HEK293 (cell line): ENCODE data around the gene FUOM.

ENCODE experiments used
- CTCF ChIA-PET: fragments of 350-600 bp; formaldehyde crosslinking; extraction: SDS; loops from one replicate; lab custom pipeline; 2021; ENCODE audit warnings: antibody characterized with exemption; lab: Yijun Ruan, JAX
- POLR2A ChIA-PET: fragments of 300-600 bp; formaldehyde crosslinking; extraction: SDS; loops from one replicate; lab custom pipeline; 2020; ENCODE audit warnings: antibody characterized with exemption, inconsistent platforms; lab: Yijun Ruan, JAX
- H3K27ac ChIP-seq: fragments of 200-500 bp; sonication (Bioruptor generic); 2 replicates; pipeline ENCODE4 v1.5.1; 2014; ENCODE audit warnings: low read depth, low read length, control low read depth, inconsistent platforms; ENCODE audit errors: extremely low read depth
- H3K36me3 ChIP-seq, 2 experiments: fragments of 200-500 bp in 1 of 2; sonication (Bioruptor generic) in 1 of 2; 1 replicate in 1 of 2; 2 replicates in 1 of 2; pipeline ENCODE4 v1.5.1; 2014 to 2017; ENCODE audit warnings: inconsistent platforms in 2 of 2, low read length in 2 of 2; ENCODE audit not compliant: control insufficient read depth in 2 of 2, insufficient read depth in 1 of 2
- H3K4me1 ChIP-seq: fragments of 200-500 bp; sonication (Bioruptor generic); 2 replicates; pipeline ENCODE4 v1.5.1; 2014; ENCODE audit warnings: mild to moderate bottlenecking, low read length, inconsistent platforms; ENCODE audit not compliant: control insufficient read depth, insufficient read depth
- H3K4me3 ChIP-seq: 2 replicates; pipeline ENCODE4 v1.5.1; 2011; ENCODE audit warnings: low read depth, mild to moderate bottlenecking, control low read depth, low read length, moderate library complexity
- H3K9me3 ChIP-seq: fragments of 200-500 bp; sonication (Bioruptor generic); 2 replicates; pipeline ENCODE4 v1.5.1; 2014; ENCODE audit warnings: low read depth, low read length, inconsistent platforms; ENCODE audit not compliant: control insufficient read depth, insufficient read depth
- FEZF1 ChIP-seq: fragments of 450-650 bp; formaldehyde crosslinking; IDR thresholded peaks from 2 replicates; pipeline ENCODE4 v1.5.1; 2016; ENCODE audit warnings: missing biosample characterization, missing genetic modification characterization
- GFI1B ChIP-seq: fragments of 450-650 bp; formaldehyde crosslinking; IDR thresholded peaks from 2 replicates; pipeline ENCODE4 v1.5.1; 2016; ENCODE audit warnings: missing biosample characterization, missing genetic modification characterization
- HOXD13 ChIP-seq: sonication (generic); formaldehyde crosslinking; IDR thresholded peaks from 2 replicates; pipeline ENCODE4 v1.8.0; 2022; ENCODE audit warnings: missing genetic modification reagents, borderline replicate concordance
- REPIN1 ChIP-seq: fragments of 450-650 bp; formaldehyde crosslinking; IDR thresholded peaks from 2 replicates; pipeline ENCODE4 v1.5.1; 2017; ENCODE audit warnings: missing biosample characterization, missing genetic modification characterization, low read depth
- REST ChIP-seq: fragments of 450-650 bp; formaldehyde crosslinking; IDR thresholded peaks from 2 replicates; pipeline ENCODE4 v1.5.1; 2016; ENCODE audit warnings: missing biosample characterization, missing genetic modification characterization
- SCRT2 ChIP-seq: fragments of 450-650 bp; formaldehyde crosslinking; IDR thresholded peaks from 2 replicates; pipeline ENCODE4 v1.5.1; 2016; ENCODE audit warnings: missing biosample characterization, missing genetic modification characterization
- YY2 ChIP-seq: fragments of 450-650 bp; formaldehyde crosslinking; IDR thresholded peaks from 2 replicates; pipeline ENCODE4 v1.5.1; 2016; ENCODE audit warnings: missing biosample characterization, missing genetic modification characterization
- ZBTB1 ChIP-seq: fragments of 450-650 bp; formaldehyde crosslinking; IDR thresholded peaks from 2 replicates; pipeline ENCODE4 v1.5.1; 2016; ENCODE audit warnings: missing biosample characterization, missing genetic modification characterization
- ZBTB8A ChIP-seq: fragments of 450-650 bp; formaldehyde crosslinking; IDR thresholded peaks from 2 replicates; pipeline ENCODE4 v1.5.1; 2016; ENCODE audit warnings: missing biosample characterization, missing genetic modification characterization
- ZEB2 ChIP-seq: fragments of 450-650 bp; formaldehyde crosslinking; IDR thresholded peaks from 2 replicates; pipeline ENCODE4 v1.5.1; 2016; ENCODE audit warnings: missing biosample characterization, missing genetic modification characterization
- ZFHX2 ChIP-seq: fragments of 450-650 bp; formaldehyde crosslinking; conservative IDR thresholded peaks from 2 replicates; pipeline ENCODE4 v1.5.1; 2016; ENCODE audit warnings: missing biosample characterization, missing genetic modification characterization
- ZNF10 ChIP-seq: fragments of 450-650 bp; formaldehyde crosslinking; IDR thresholded peaks from 2 replicates; pipeline ENCODE4 v1.5.1; 2017; ENCODE audit warnings: missing biosample characterization, missing genetic modification characterization
- ZNF133 ChIP-seq: fragments of 450-650 bp; formaldehyde crosslinking; IDR thresholded peaks from 2 replicates; pipeline ENCODE4 v1.5.1; 2016; ENCODE audit warnings: missing biosample characterization, missing genetic modification characterization
- ZNF146 ChIP-seq: fragments of 450-650 bp; formaldehyde crosslinking; IDR thresholded peaks from 2 replicates; pipeline ENCODE4 v1.5.1; 2016; ENCODE audit warnings: missing biosample characterization, missing genetic modification characterization
- ZNF223 ChIP-seq: fragments of 450-650 bp; formaldehyde crosslinking; IDR thresholded peaks from 2 replicates; pipeline ENCODE4 v1.5.1; 2016; ENCODE audit warnings: missing biosample characterization, missing genetic modification characterization
- ZNF239 ChIP-seq: fragments of 450-650 bp; formaldehyde crosslinking; IDR thresholded peaks from 2 replicates; pipeline ENCODE4 v1.5.1; 2016; ENCODE audit warnings: missing biosample characterization, missing genetic modification characterization
- ZNF529 ChIP-seq: fragments of 450-650 bp; formaldehyde crosslinking; IDR thresholded peaks from 2 replicates; pipeline ENCODE4 v1.5.1; 2017; ENCODE audit warnings: missing genetic modification characterization, missing biosample characterization; ENCODE audit not compliant: insufficient replicate concordance
- ZNF549 ChIP-seq: fragments of 450-650 bp; IDR thresholded peaks from 2 replicates; pipeline ENCODE4 v1.5.1; 2018; ENCODE audit warnings: missing biosample characterization, missing genetic modification characterization, mild to moderate bottlenecking, inconsistent platforms, moderate library complexity
- ZNF571 ChIP-seq: fragments of 450-650 bp; formaldehyde crosslinking; IDR thresholded peaks from 2 replicates; pipeline ENCODE4 v1.5.0; 2017; ENCODE audit warnings: missing biosample characterization, missing genetic modification characterization
- ZNF580 ChIP-seq: fragments of 450-650 bp; formaldehyde crosslinking; IDR thresholded peaks from 2 replicates; pipeline ENCODE4 v1.5.1; 2016; ENCODE audit warnings: missing biosample characterization, missing genetic modification characterization
- ZNF600 ChIP-seq: fragments of 450-650 bp; formaldehyde crosslinking; IDR thresholded peaks from 2 replicates; pipeline ENCODE4 v1.5.1; 2016; ENCODE audit warnings: missing biosample characterization, missing genetic modification characterization
- ZNF624 ChIP-seq: fragments of 450-650 bp; formaldehyde crosslinking; IDR thresholded peaks from 2 replicates; pipeline ENCODE4 v1.5.1; 2017; ENCODE audit warnings: missing biosample characterization, missing genetic modification characterization
- ZNF626 ChIP-seq: fragments of 450-650 bp; sonication (Bioruptor Pico); formaldehyde crosslinking; IDR thresholded peaks from 2 replicates; pipeline ENCODE4 v1.5.1; 2018; ENCODE audit warnings: missing biosample characterization, missing genetic modification characterization, inconsistent platforms
- ZNF658 ChIP-seq: fragments of 450-650 bp; formaldehyde crosslinking; IDR thresholded peaks from 2 replicates; pipeline ENCODE4; 2016; ENCODE audit warnings: missing biosample characterization, missing genetic modification characterization
- ZNF660 ChIP-seq: fragments of 450-650 bp; IDR thresholded peaks from 2 replicates; pipeline ENCODE4 v1.5.1; 2018; ENCODE audit warnings: missing biosample characterization, mild to moderate bottlenecking, missing genetic modification characterization
- ZNF670 ChIP-seq: fragments of 450-650 bp; formaldehyde crosslinking; IDR thresholded peaks from 2 replicates; pipeline ENCODE4 v1.5.1; 2016; ENCODE audit warnings: missing biosample characterization, missing genetic modification characterization, low read depth
- ZXDB ChIP-seq: fragments of 450-650 bp; formaldehyde crosslinking; IDR thresholded peaks from 2 replicates; pipeline ENCODE4 v1.5.1; 2016; ENCODE audit warnings: missing biosample characterization, missing genetic modification characterization

Gene FUOM

GRCh38 chr10:133391249-133391635 is 33.4 kb upstream of the FUOM start:
- Histone ChIP-seq H3K9me3 (no peaks in the 10 kb centered on the region), H3K36me3 (peaks cover 0 to 10% of the 10 kb centered on the region in 2 experiments; a peak in 1 of 3 replicates), H3K4me3 (no peak overlapping the region), H3K4me1 (0 out of 2 replicates have a peak, but pooled peaks cover 2% of the 10 kb centered on the region), H3K27ac (no peak overlapping the region)
- POLR2A ChIA-PET, result interaction anchor here (1.4 kb wide), 1 partner anchor 18 kb away, joined by 3 read pairs; no protein-coding TSS in a partner anchor
- no peak for TF ChIP-seq ZNF624 (tag by site-specific recombination)
- no peak for TF ChIP-seq ZEB2
- TF ChIP-seq HOXD13 (CRISPR knock-in tag), result no peak
- no peak for TF ChIP-seq ZNF549 (tag by site-specific recombination)
- no peak for TF ChIP-seq ZNF239
- TF ChIP-seq ZBTB1 (tag by site-specific recombination), result no peak
- TF ChIP-seq ZNF626 (tag by site-specific recombination), result no peak
- no peak for TF ChIP-seq ZNF600
- no peak for TF ChIP-seq ZNF146 (tag by site-specific recombination)
- TF ChIP-seq REST (tag by site-specific recombination), result no peak
- CTCF ChIA-PET, result interaction anchor here (1.0 kb wide), 1 partner anchor 62 kb away, joined by 4 read pairs; no protein-coding TSS in a partner anchor

GRCh38 chr10:133390597-133391248 is 32.9 kb upstream of the FUOM start:
- CTCF ChIA-PET, result interaction anchor here (1.0 kb wide), 1 partner anchor 62 kb away, joined by 4 read pairs; no protein-coding TSS in a partner anchor
- TF ChIP-seq ZNF580 (tag by site-specific recombination) (no peak), ZNF670 (tag by site-specific recombination) (no peak), SCRT2 (tag by site-specific recombination) (no peak), GFI1B (no peak), ZNF10 (no peak), ZNF571 (tag by site-specific recombination) (no peak), ZNF660 (tag by site-specific recombination) (no peak), FEZF1 (tag by site-specific recombination) (no peak), YY2 (tag by site-specific recombination) (no peak), ZNF658 (tag by site-specific recombination) (no peak), ZXDB (tag by site-specific recombination) (no peak), REPIN1 (tag by site-specific recombination) (no peak), ZFHX2 (no peak), ZBTB8A (tag by site-specific recombination) (no peak), ZNF223 (tag by site-specific recombination) (no peak), ZNF529 (no peak), ZNF624 (tag by site-specific recombination) (no peak), ZNF626 (tag by site-specific recombination) (no peak), ZNF133 (tag by site-specific recombination) (no peak)
- H3K9me3 ChIP-seq, result no peaks in the 10 kb centered on the region
- H3K27ac ChIP-seq, result no peak overlapping the region
- H3K4me1 ChIP-seq, result 0 out of 2 replicates have a peak, but pooled peaks cover 2% of the 10 kb centered on the region
- H3K4me3 ChIP-seq, result no peak overlapping the region
- POLR2A ChIA-PET, result interaction anchor here (1.4 kb wide), 1 partner anchor 17 kb away, joined by 3 read pairs; no protein-coding TSS in a partner anchor
- peaks cover 0 to 5% of the 10 kb centered on the region in 2 experiments; a peak in 1 of 3 replicates for H3K36me3 ChIP-seq
